HepG2 (cell line): ENCODE measurements around the gene SCYGR5. TPM values are rescaled to one million over a fixed set of nuclear protein-coding genes. Genes with fewer than 3 reads are reported as not detected.

ENCODE experiments used
- DMAP1 ChIP-seq: IDR thresholded peaks from 2 replicates; pipeline ENCODE4 v1.6.1; 2016
- GABPA ChIP-seq, 2 experiments: IDR thresholded peaks; 2 replicates each; pipeline ENCODE4 v1.6.1; 2011 to 2016; ENCODE audit warnings: low read depth in 2 of 2, low read length in 1 of 2, missing biosample characterization in 1 of 2, missing genetic modification characterization in 1 of 2
- GTF3A ChIP-seq: sonication (generic); formaldehyde crosslinking; conservative IDR thresholded peaks from 2 replicates; pipeline ENCODE4 v1.4.0; 2020; ENCODE audit warnings: mild to moderate bottlenecking, missing genetic modification reagents
- HMGXB4 ChIP-seq, 2 experiments: sonication (generic) in 1 of 2; formaldehyde crosslinking in 1 of 2; IDR thresholded peaks; 2 replicates each; pipeline versions ENCODE4 v1.4.0 to v1.6.1; 2018 to 2020; ENCODE audit warnings: missing genetic modification reagents in 2 of 2, borderline replicate concordance in 1 of 2, low read depth in 1 of 2, mild to moderate bottlenecking in 1 of 2, missing biosample characterization in 1 of 2
- PAXIP1 ChIP-seq: sonication (generic); formaldehyde crosslinking; conservative IDR thresholded peaks from 2 replicates; pipeline ENCODE4 v1.4.0; 2020; ENCODE audit warnings: mild to moderate bottlenecking, missing genetic modification reagents, moderate library complexity
- PTBP1 ChIP-seq: fragments of 200-400 bp; formaldehyde crosslinking; IDR thresholded peaks from 2 replicates; pipeline ENCODE4 v1.6.1; 2018; ENCODE audit warnings: low read length, low read depth; ENCODE audit not compliant: poor library complexity, severe bottlenecking
- SIX1 ChIP-seq: sonication (generic); formaldehyde crosslinking; IDR thresholded peaks from 2 replicates; pipeline ENCODE4 v1.4.0; 2020; ENCODE audit warnings: missing genetic modification reagents, borderline replicate concordance
- TARDBP ChIP-seq: sonication (generic); formaldehyde crosslinking; IDR thresholded peaks from 2 replicates; pipeline ENCODE4 v1.8.0; 2022; ENCODE audit warnings: mild to moderate bottlenecking, missing genetic modification reagents
- TBP ChIP-seq: sonication (generic); formaldehyde crosslinking; IDR thresholded peaks from 2 replicates; pipeline ENCODE4 v1.5.0; 2020; ENCODE audit warnings: missing genetic modification reagents
- TCF7L2 ChIP-seq: IDR thresholded peaks from 2 replicates; pipeline ENCODE4 v1.6.1; 2011; ENCODE audit warnings: mild to moderate bottlenecking, low read depth, low read length, moderate library complexity
- TFDP2 ChIP-seq: sonication (generic); formaldehyde crosslinking; IDR thresholded peaks from 2 replicates; pipeline ENCODE4 v1.4.0; 2020; ENCODE audit warnings: missing genetic modification reagents
- TFE3 ChIP-seq: IDR thresholded peaks from 2 replicates; pipeline ENCODE4 v1.6.1; 2016
- ZBTB25 ChIP-seq: IDR thresholded peaks from 2 replicates; pipeline ENCODE4 v1.6.1; 2018; ENCODE audit warnings: missing genetic modification reagents
- ZNF101 ChIP-seq: sonication (generic); formaldehyde crosslinking; IDR thresholded peaks from 2 replicates; pipeline ENCODE4 v1.4.0; 2020; ENCODE audit warnings: mild to moderate bottlenecking, low read depth, missing genetic modification reagents, borderline replicate concordance
- ZNF441 ChIP-seq: sonication (generic); formaldehyde crosslinking; IDR thresholded peaks from 2 replicates; pipeline ENCODE4 v1.7.0; 2021; ENCODE audit warnings: missing genetic modification reagents, borderline replicate concordance
- polyA plus RNA-seq, 8 experiments: library from polyadenylated mRNA; depleted of rRNA in 3 of 8; stranded (reverse) in 7 of 8; unstranded in 1 of 8; fragments of >200 nt; fragmentation: Illumina TruSeq in 4 of 8; extraction: Trizol in 4 of 8; gene quantifications; 2 replicates each; pipeline versions ENCODE4 v1.2.1 to v1.2.3, GENCODE V29; 2011 to 2016; ENCODE audit warnings: low read depth in 4 of 8, missing spikeins in 1 of 8, mixed read lengths in 1 of 8; ENCODE audit not compliant: insufficient read depth in 1 of 8
- total RNA-seq, 5 experiments: library from RNA; depleted of rRNA; stranded (reverse); fragments of >200 nt; fragmentation: Illumina TruSeq; extraction: Trizol; gene quantifications; 2 replicates each; pipeline ENCODE4 v1.2.3, GENCODE V29; 2016; ENCODE audit warnings: low read depth in 1 of 5

The SCYGR5 gene
- total and polyA plus RNA-seq, 2 of the 13 experiments (the other 11 are each of a cell fraction or from before 2014, with no cell fraction given), result not detected

- TF ChIP-seq TARDBP (CRISPR knock-in tag) (peak; percentile 90), ZBTB25 (CRISPR knock-in tag) (no peak), TFE3 (CRISPR knock-in tag) (peak; percentile 61), DMAP1 (CRISPR knock-in tag) (peak; percentile 53), PAXIP1 (CRISPR knock-in tag) (peak; percentile 94), SIX1 (CRISPR knock-in tag) (peak; percentile 31; the same call in 1 of the 2 replicates), TFDP2 (0 out of 2 replicates have a peak, but pooled peaks have one; percentile 23), HMGXB4 (CRISPR knock-in tag; IDR thresholded peaks at IDR 0.05; ENCODE audit: borderline replicate concordance in 1 of 2, low read depth in 1 of 2) (peak in 1 of 2 experiments; percentile 56; a peak in 1 of 4 replicates), TBP (CRISPR knock-in tag) (no peak), PTBP1 (no peak), ZNF101 (CRISPR knock-in tag) (no peak), ZNF441 (CRISPR knock-in tag) (peak; percentile 70; the same call in 1 of the 2 replicates), TCF7L2 (peak; percentile 94), GTF3A (CRISPR knock-in tag) (no peak), GABPA (IDR thresholded peaks at IDR 0.05; ENCODE audit: low read depth, low read length) (no peak), GABPA (CRISPR knock-in tag; IDR thresholded peaks at IDR 0.05; ENCODE audit: low read depth) (peak; percentile 57)
These were observed 22.5 kb upstream of the SCYGR5 start (continued) for GRCh38 chr2:227643990-227644551.
